Spleen (tissue), 7 donors: ENCODE data around the gene PLEKHD1.

Source experiments
- POLR2A ChIP-seq, 3 donors: fragments of 450-650 bp; IDR thresholded peaks; one replicate each; pipeline ENCODE4 v1.5.1; 2017; ENCODE audit warnings: antibody characterized with exemption in 3 of 3, mild to moderate bottlenecking in 1 of 3
- TF ChIP-seq, protein P1 (sequence below), 11 experiments: fragments of 200-600 bp in 7 of 11; fragments of 450-650 bp in 4 of 11; sonication (generic) in 4 of 11; IDR thresholded peaks in 8 of 11; conservative IDR thresholded peaks in 3 of 11; 1 replicate in 7 of 11; 2 replicates in 4 of 11; pipeline versions ENCODE4 v1.4.0 to v1.8.0; 2016 to 2021; ENCODE audit warnings: antibody characterized with exemption in 11 of 11, inconsistent platforms in 4 of 11, mild to moderate bottlenecking in 1 of 11
- donor health status: DM: no; HTN: no; CAD: no; lungs with moderate emphysema.
- donor health status: DM: no; HTN: no; CAD: no.
- donor health status: DM: no; HTN: no; CAD: no.

DNA sequence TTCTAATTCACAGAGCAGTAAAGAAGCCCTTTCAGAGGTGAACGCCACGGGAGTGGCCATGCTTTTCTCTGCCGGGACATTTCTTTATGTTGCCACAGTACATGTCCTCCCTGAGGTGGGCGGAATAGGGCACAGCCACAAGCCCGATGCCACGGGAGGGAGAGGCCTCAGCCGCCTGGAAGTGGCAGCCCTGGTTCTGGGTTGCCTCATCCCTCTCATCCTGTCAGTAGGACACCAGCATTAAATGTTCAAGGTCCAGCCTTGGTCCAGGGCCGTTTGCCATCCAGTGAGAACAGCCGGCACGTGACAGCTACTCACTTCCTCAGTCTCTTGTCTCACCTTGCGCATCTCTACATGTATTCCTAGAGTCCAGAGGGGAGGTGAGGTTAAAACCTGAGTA, 26.2 kb upstream of the PLEKHD1 start:
- TF ChIP-seq, protein P1, sequence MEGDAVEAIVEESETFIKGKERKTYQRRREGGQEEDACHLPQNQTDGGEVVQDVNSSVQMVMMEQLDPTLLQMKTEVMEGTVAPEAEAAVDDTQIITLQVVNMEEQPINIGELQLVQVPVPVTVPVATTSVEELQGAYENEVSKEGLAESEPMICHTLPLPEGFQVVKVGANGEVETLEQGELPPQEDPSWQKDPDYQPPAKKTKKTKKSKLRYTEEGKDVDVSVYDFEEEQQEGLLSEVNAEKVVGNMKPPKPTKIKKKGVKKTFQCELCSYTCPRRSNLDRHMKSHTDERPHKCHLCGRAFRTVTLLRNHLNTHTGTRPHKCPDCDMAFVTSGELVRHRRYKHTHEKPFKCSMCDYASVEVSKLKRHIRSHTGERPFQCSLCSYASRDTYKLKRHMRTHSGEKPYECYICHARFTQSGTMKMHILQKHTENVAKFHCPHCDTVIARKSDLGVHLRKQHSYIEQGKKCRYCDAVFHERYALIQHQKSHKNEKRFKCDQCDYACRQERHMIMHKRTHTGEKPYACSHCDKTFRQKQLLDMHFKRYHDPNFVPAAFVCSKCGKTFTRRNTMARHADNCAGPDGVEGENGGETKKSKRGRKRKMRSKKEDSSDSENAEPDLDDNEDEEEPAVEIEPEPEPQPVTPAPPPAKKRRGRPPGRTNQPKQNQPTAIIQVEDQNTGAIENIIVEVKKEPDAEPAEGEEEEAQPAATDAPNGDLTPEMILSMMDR (IDR thresholded peaks at IDR 0.05 in 8 of 11, conservative IDR thresholded peaks at IDR 0.05 in 3 of 11), result no peak
- TF ChIP-seq POLR2A (IDR thresholded peaks at IDR 0.05), result no peak
